ENCODE data around the gene FRS2.

The FRS2 gene

DNA sequence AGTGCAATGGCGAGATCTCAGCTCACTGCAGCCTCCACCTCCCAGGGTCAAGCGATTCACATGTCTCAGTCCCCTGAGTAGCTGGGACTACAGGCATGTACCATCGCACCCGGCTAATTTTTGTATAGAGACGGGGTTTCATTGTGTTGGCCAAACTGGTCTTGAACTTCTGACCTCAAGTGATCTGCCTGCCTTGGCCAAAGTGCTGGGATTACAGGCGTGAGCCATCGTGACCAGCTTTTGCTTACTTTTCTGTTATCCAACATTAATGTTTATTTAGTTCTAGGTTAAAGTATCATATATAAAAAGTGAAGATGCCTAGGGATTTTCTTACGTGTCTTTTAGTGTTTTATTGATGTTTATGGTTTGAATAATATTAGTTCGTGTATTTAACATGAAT lies 86.2 kb downstream of the FRS2 start:
- Histone ChIP-seq H3K4me3 (ENCODE audit: low read length) (no peak overlapping the region), H3K4me2 (ENCODE audit: low read length) (no peak overlapping the region), H3K9ac (ENCODE audit: low read length) (no peak overlapping the region), H4K20me1 (ENCODE audit: insufficient read depth, low read length) (no peaks in the 10 kb centered on the region), H3K79me2 (ENCODE audit: low read length) (no peaks in the 10 kb centered on the region), H3K27me3 (ENCODE audit: low read depth, low read length) (no peaks in the 10 kb centered on the region), H2AFZ (ENCODE audit: low read depth, low read length) (no peak overlapping the region), H3K4me1 (ENCODE audit: low read length) (no peaks in the 10 kb centered on the region), H3K36me3 (replicated peaks; ENCODE audit: low read depth, low read length) (no peaks in the 10 kb centered on the region), H3K27ac (ENCODE audit: low read length) (no peak overlapping the region), H3K9me3 (ENCODE audit: insufficient read depth, low read length) (no peaks in the 10 kb centered on the region)
- TF ChIP-seq, protein P1, sequence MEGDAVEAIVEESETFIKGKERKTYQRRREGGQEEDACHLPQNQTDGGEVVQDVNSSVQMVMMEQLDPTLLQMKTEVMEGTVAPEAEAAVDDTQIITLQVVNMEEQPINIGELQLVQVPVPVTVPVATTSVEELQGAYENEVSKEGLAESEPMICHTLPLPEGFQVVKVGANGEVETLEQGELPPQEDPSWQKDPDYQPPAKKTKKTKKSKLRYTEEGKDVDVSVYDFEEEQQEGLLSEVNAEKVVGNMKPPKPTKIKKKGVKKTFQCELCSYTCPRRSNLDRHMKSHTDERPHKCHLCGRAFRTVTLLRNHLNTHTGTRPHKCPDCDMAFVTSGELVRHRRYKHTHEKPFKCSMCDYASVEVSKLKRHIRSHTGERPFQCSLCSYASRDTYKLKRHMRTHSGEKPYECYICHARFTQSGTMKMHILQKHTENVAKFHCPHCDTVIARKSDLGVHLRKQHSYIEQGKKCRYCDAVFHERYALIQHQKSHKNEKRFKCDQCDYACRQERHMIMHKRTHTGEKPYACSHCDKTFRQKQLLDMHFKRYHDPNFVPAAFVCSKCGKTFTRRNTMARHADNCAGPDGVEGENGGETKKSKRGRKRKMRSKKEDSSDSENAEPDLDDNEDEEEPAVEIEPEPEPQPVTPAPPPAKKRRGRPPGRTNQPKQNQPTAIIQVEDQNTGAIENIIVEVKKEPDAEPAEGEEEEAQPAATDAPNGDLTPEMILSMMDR (IDR thresholded peaks at IDR 0.05; ENCODE audit: low read depth, low read length): no peak
- TF ChIP-seq EZH2phosphoT487 (IDR thresholded peaks at IDR 0.05; ENCODE audit: low read depth): no peak

DNA sequence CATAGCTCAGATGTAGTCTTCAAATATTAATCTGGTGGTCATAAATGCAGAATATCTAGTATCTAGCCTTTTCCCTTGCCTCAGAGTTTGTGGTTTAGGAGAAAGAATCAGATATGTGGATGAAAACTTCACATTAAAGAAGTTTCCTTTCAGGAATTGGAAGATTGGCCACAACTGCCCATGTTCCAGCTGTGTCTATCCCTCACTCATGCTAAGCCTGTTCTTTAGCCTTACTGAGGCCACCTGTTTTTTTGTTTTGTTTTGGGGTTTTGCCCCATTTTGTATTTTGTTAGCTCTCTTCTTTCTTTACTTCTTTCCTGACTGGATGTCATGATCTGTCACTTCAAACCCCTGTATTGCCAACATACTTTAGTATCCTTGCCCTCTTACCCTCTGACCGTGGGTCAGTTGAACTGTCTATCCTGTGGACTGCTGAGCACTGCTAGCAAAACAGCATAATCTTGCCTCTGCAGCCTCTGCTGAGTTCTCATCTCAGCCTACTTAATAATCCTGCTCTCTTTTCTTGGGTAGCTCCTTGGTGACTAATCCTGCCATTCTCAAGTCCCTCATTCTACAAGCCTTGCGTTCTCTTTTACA lies 93.1 kb downstream of the FRS2 start:
- no peaks in the 10 kb centered on the region for H3K4me1 ChIP-seq (ENCODE audit: low read length)
- H2AFZ ChIP-seq (ENCODE audit: low read depth, low read length): no peak overlapping the region
- TF ChIP-seq, protein P1 (IDR thresholded peaks at IDR 0.05; ENCODE audit: low read depth, low read length): no peak
- TF ChIP-seq EZH2phosphoT487 (IDR thresholded peaks at IDR 0.05; ENCODE audit: low read depth): no peak
- no peaks in the 10 kb centered on the region for H4K20me1 ChIP-seq (ENCODE audit: insufficient read depth, low read length)
- no peak overlapping the region for H3K9ac ChIP-seq (ENCODE audit: low read length)
- no peaks in the 10 kb centered on the region for H3K9me3 ChIP-seq (ENCODE audit: insufficient read depth, low read length)
- no peaks in the 10 kb centered on the region for H3K79me2 ChIP-seq (ENCODE audit: low read length)
- no peaks in the 10 kb centered on the region for H3K27me3 ChIP-seq (ENCODE audit: low read depth, low read length)
- H3K27ac ChIP-seq (ENCODE audit: low read length): no peak overlapping the region
- H3K4me2 ChIP-seq (ENCODE audit: low read length): no peak overlapping the region
- no peak overlapping the region for H3K4me3 ChIP-seq (ENCODE audit: low read length)
- H3K36me3 ChIP-seq (replicated peaks; ENCODE audit: low read depth, low read length): no peaks in the 10 kb centered on the region

DNA sequence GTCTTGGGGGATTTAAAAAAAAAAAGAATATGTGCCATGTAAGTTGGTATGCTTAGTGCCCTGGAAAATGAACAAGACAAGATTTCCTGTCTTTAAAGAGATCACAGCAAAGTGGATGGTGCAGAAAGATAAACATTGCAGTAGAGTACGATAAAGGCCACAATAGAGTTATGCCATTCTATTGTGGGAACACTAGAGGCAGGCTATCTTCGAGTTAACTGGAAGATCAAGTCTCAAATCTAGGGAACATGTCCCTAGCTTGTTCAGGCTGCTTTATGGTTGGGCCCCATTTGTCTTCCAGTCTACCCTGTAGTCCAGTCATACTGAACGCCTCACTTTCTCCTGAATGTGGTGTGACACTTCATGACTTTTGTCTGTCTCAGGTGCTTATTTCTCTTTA lies 96.4 kb downstream of the FRS2 start:
- TF ChIP-seq, protein P1 (IDR thresholded peaks at IDR 0.05; ENCODE audit: low read depth, low read length): no peak
- no peak for TF ChIP-seq EZH2phosphoT487 (IDR thresholded peaks at IDR 0.05; ENCODE audit: low read depth)
- no peak overlapping the region for H3K9ac ChIP-seq (ENCODE audit: low read length)
- H3K4me1 ChIP-seq (ENCODE audit: low read length): no peaks in the 10 kb centered on the region; the same call in 1 of the 2 replicates

DNA sequence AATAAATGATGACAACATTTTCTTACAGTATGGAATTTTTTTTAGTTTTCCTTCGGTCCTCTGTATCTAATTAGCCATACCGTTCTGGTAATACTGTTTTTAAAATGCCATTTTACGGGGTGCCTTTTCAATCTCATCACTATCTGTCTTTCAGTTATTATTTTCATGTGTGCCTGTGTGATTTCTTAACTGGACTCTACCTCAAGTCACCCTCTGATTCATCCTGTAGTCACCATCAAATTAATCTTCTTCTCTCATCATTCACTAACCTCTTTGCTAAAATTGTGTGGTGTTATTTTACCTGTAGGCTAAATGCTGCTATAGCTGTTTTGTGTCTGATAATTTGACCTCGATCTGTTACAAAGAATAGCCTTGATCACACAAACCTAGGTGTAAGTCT lies 99.0 kb downstream of the FRS2 start:
- H4K20me1 ChIP-seq (ENCODE audit: insufficient read depth, low read length): no peaks in the 10 kb centered on the region
- no peak overlapping the region for H3K4me2 ChIP-seq (ENCODE audit: low read length)
- no peak overlapping the region for H2AFZ ChIP-seq (ENCODE audit: low read depth, low read length)
- H3K27ac ChIP-seq (ENCODE audit: low read length): no peak overlapping the region
- no peak overlapping the region for H3K4me3 ChIP-seq (ENCODE audit: low read length)
- no peak overlapping the region for H3K9ac ChIP-seq (ENCODE audit: low read length)
- peaks cover 18% of the 10 kb centered on the region for H3K36me3 ChIP-seq (replicated peaks; ENCODE audit: low read depth, low read length)
- no peaks in the 10 kb centered on the region; the same call in 1 of the 2 replicates for H3K4me1 ChIP-seq (ENCODE audit: low read length)
- no peaks in the 10 kb centered on the region for H3K27me3 ChIP-seq (ENCODE audit: low read depth, low read length)
- no peaks in the 10 kb centered on the region for H3K9me3 ChIP-seq (ENCODE audit: insufficient read depth, low read length)
- no peaks in the 10 kb centered on the region for H3K79me2 ChIP-seq (ENCODE audit: low read length)
- TF ChIP-seq EZH2phosphoT487 (IDR thresholded peaks at IDR 0.05; ENCODE audit: low read depth): no peak
- TF ChIP-seq, protein P1 (IDR thresholded peaks at IDR 0.05; ENCODE audit: low read depth, low read length): no peak

More for the DNA sequence above, 96.4 kb downstream of the FRS2 start:
- Histone ChIP-seq H2AFZ (ENCODE audit: low read depth, low read length) (no peak overlapping the region), H4K20me1 (ENCODE audit: insufficient read depth, low read length) (no peaks in the 10 kb centered on the region), H3K9me3 (ENCODE audit: insufficient read depth, low read length) (no peaks in the 10 kb centered on the region), H3K79me2 (ENCODE audit: low read length) (no peaks in the 10 kb centered on the region), H3K36me3 (replicated peaks; ENCODE audit: low read depth, low read length) (peaks cover 6% of the 10 kb centered on the region), H3K27ac (ENCODE audit: low read length) (no peak overlapping the region), H3K4me2 (ENCODE audit: low read length) (no peak overlapping the region), H3K27me3 (ENCODE audit: low read depth, low read length) (no peaks in the 10 kb centered on the region), H3K4me3 (ENCODE audit: low read length) (no peak overlapping the region)
